Tibial nerve (tissue), 4 donors: ENCODE results near the gene CCT6B. TPM values are rescaled to one million over a fixed set of nuclear protein-coding genes. Genes with fewer than 3 reads are reported as not detected.

Source experiments
- DNase-seq, 2 donors: peaks; one replicate each; pipeline ENCODE4 v3.0.0-alpha.2; 2019; ENCODE audit warnings: low spot score in 2 of 2
- H3K27ac ChIP-seq, 4 donors: fragments of 200-600 bp; sonication (generic) in 3 of 4; one replicate each; pipeline ENCODE4 v1.5.1; 2017 to 2019; ENCODE audit warnings: mild to moderate bottlenecking in 1 of 4
- H3K27me3 ChIP-seq, 2 donors: fragments of 200-600 bp; sonication (generic) in 1 of 2; one replicate each; pipeline versions ENCODE4 v1.5.1 to v1.6.0; 2017 to 2019
- H3K36me3 ChIP-seq, 3 donors: fragments of 200-600 bp; sonication (generic); one replicate each; pipeline ENCODE4 v1.5.1; 2018 to 2019
- H3K4me1 ChIP-seq, 4 donors: fragments of 200-600 bp; sonication (generic) in 3 of 4; one replicate each; pipeline ENCODE4 v1.5.1; 2017 to 2019
- H3K4me3 ChIP-seq, 4 donors: fragments of 200-600 bp; sonication (generic) in 3 of 4; one replicate each; pipeline ENCODE4 v1.5.1; 2017 to 2019; ENCODE audit warnings: mild to moderate bottlenecking in 1 of 4, moderate library complexity in 1 of 4
- H3K9me3 ChIP-seq, 4 donors: fragments of 200-600 bp; sonication (generic) in 3 of 4; one replicate each; pipeline ENCODE4 v1.5.1; 2017 to 2019
- EP300 ChIP-seq, 2 donors: sonication (generic); formaldehyde crosslinking; IDR thresholded peaks; one replicate each; pipeline ENCODE4 v1.6.1; 2017; ENCODE audit warnings: antibody characterized with exemption in 2 of 2, mild to moderate bottlenecking in 1 of 2
- POLR2A ChIP-seq, 2 donors: fragments of 450-650 bp; IDR thresholded peaks; one replicate each; pipeline ENCODE4 v1.6.1; 2017; ENCODE audit warnings: antibody characterized with exemption in 2 of 2, mild to moderate bottlenecking in 2 of 2, moderate library complexity in 2 of 2
- WGBS, 2 donors: methylation state at CpG; one replicate each; pipeline ENCODE4 v1.1.5; 2018; 5-methylcytosine and 5-hydroxymethylcytosine counted together
- total RNA-seq, 4 donors: library from RNA; depleted of rRNA; stranded (reverse); fragments of >200 nt; gene quantifications; one replicate each; pipeline ENCODE4 v1.1.0, GENCODE V29; 2016
- TF ChIP-seq, protein P1 (sequence below), 5 experiments: fragments of 200-600 bp in 3 of 5; fragments of 450-650 bp in 2 of 5; sonication (generic) in 3 of 5; IDR thresholded peaks; one replicate each; pipeline ENCODE4 v1.5.1; 2016 to 2019; ENCODE audit warnings: antibody characterized with exemption in 5 of 5, mild to moderate bottlenecking in 3 of 5, moderate library complexity in 2 of 5

Gene CCT6B
- total RNA-seq, 4 donors from 2014 or later, result 0.90 to 7.5 (median 3.1) TPM

DNA sequence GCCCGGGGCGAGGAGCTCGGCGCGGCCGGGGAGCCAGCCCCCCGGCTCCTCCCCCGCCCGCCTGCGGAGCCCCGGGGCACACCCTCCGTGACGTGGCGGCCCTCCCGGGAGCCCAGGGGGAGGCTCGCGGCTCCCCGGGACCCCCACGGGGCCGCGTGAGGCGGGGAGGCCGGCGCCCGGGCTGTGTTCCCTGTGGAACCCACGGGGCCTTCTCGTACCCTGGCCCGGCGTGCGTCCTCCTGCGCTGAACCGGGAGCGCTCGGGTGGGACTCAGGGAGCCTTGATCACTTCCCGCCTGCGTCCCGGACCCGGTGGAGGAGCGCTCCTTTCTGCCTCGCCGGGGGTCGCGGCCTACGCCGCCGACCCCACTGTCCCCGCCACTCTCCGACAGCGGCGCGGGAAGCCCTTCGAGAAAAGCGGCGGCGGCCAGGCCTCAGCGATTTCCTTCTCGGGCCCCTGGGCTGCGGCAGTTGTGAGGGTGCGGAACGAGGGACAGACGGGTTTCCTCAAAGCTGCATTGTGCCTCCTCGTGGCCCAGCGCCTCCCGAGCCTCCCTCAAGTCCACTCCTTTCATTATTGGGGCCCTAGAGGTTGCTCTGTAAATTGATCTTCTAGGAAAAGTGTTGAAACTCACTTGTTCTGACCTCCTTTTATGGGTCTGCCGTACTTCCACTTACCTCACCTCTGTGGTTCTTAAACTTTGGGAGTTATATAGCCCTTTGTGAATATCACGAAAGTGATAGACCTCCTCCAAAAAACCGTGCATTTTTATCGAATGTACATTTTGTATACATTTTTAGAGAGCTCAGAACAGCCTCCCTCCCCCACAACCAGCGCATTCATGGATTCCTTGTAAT, 19.6 kb upstream of the CCT6B start:
- Histone ChIP-seq H3K4me3 (peak overlapping the region; percentile 82 to 97 (median 90)), H3K4me1 (peaks cover 0 to 39% (median 14%) of the 10 kb centered on the region in 4 donors), H3K27ac (peak overlapping the region; percentile 93 to 100 (median 98)), H3K36me3 (peaks cover 0 to 2% (median 0%) of the 10 kb centered on the region in 3 donors), H3K27me3 (no peaks in the 10 kb centered on the region), H3K9me3 (no peaks in the 10 kb centered on the region)
- WGBS, 2 donors, result 1% methylated on average over 29 to 52 of the region's 69 CpGs
- DNase-seq, result peak; percentile 52 to 71
- peak in 1 of 2 donors; percentile 4 for TF ChIP-seq POLR2A (IDR thresholded peaks at IDR 0.05)
- TF ChIP-seq, protein P1, sequence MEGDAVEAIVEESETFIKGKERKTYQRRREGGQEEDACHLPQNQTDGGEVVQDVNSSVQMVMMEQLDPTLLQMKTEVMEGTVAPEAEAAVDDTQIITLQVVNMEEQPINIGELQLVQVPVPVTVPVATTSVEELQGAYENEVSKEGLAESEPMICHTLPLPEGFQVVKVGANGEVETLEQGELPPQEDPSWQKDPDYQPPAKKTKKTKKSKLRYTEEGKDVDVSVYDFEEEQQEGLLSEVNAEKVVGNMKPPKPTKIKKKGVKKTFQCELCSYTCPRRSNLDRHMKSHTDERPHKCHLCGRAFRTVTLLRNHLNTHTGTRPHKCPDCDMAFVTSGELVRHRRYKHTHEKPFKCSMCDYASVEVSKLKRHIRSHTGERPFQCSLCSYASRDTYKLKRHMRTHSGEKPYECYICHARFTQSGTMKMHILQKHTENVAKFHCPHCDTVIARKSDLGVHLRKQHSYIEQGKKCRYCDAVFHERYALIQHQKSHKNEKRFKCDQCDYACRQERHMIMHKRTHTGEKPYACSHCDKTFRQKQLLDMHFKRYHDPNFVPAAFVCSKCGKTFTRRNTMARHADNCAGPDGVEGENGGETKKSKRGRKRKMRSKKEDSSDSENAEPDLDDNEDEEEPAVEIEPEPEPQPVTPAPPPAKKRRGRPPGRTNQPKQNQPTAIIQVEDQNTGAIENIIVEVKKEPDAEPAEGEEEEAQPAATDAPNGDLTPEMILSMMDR (IDR thresholded peaks at IDR 0.05), result peak in 4 of 5 experiments; percentile 30 to 58 (median 32)
- TF ChIP-seq EP300 (IDR thresholded peaks at IDR 0.05), result peak in 1 of 2 donors; percentile 22

DNA sequence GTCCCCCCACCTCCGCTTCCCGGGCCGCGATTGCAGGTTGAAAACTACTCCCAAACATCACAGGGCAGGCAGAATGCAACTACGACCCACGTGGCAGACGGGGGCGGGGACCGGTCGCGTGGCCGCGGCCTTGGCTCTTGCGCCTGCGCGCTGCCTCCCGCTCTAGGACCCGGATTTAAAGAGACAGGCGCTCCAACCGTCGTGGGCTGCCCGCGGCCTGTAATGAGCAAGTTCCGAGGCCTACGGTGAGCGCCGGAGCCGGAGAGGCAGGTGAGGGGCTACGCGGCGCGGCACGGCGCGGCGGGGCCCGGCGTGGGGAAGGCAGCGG, 19.1 kb upstream of the CCT6B start, which contains the start of gene LIG3:
TSS of gene LIG3 (plus strand) at position 160 of the 328 bp plus-strand sequence. CDS start 2,494 bp downstream, outside the sequence.
- Histone ChIP-seq H3K4me1 (peaks cover 0 to 39% (median 14%) of the 10 kb centered on the region in 4 donors), H3K36me3 (no peaks in the 10 kb centered on the region), H3K4me3 (peak within 1 kb of the TSS; percentile 82 to 97 (median 90)), H3K9me3 (no peaks in the 10 kb centered on the region), H3K27me3 (no peaks in the 10 kb centered on the region), H3K27ac (peak within 1 kb of the TSS; percentile 93 to 100 (median 98))
- 0 to 1% methylated on average over 5 to 23 of the region's 39 CpGs for WGBS, 2 donors
- peak; percentile 83 to 89 for DNase-seq
- TF ChIP-seq EP300 (IDR thresholded peaks at IDR 0.05) (peak in 1 of 2 donors; percentile 86), POLR2A (IDR thresholded peaks at IDR 0.05) (peak; percentile 22 to 64)
- TF ChIP-seq, protein P1 (IDR thresholded peaks at IDR 0.05), result peak in 1 of 5 experiments; percentile 33

DNA sequence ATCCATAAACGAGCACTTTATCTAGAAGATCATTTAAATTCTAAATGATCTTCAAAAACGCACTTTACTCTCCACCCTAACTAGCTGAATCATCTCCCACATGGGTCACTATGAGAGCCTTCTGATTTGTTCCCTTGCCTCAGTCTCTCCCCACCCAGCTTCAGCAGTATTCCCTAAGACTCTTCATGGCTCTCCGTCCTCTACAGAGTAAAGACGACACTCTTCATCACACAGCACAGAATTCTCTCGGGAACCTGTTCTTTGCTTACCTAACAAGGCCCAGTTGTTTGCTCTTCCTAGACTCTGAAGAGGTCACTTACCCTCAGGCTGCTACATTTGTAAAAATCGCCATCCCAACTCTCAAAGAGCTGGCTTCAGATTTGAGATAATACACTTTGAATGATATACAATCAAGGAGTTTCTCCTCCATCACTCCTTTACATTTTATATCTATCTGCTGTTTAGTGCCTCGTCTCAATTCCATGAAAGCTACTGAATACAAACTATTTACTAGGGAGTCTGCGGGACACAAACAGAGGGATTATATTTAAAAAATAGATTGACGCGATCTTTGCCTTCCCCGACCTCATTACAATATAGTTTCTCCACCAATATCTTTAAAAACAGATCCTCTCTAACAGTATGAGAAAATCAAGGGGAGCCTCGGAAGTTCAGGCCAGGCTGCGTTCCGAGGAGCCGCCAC, 18.5 kb upstream of the CCT6B start:
- 11% methylated on average over 15 of the region's 15 CpGs for WGBS, 2 donors
- DNase-seq, result no peak
- TF ChIP-seq EP300 (IDR thresholded peaks at IDR 0.05), result no peak
- TF ChIP-seq, protein P1 (IDR thresholded peaks at IDR 0.05), result no peak
- TF ChIP-seq POLR2A (IDR thresholded peaks at IDR 0.05), result no peak
- Histone ChIP-seq H3K9me3 (no peaks in the 10 kb centered on the region), H3K4me3 (peak overlapping the region; percentile 82 to 97 (median 90)), H3K4me1 (peaks cover 0 to 39% (median 14%) of the 10 kb centered on the region in 4 donors), H3K27ac (peak overlapping the region; percentile 93 to 100 (median 98)), H3K27me3 (no peaks in the 10 kb centered on the region), H3K36me3 (no peaks in the 10 kb centered on the region)

DNA sequence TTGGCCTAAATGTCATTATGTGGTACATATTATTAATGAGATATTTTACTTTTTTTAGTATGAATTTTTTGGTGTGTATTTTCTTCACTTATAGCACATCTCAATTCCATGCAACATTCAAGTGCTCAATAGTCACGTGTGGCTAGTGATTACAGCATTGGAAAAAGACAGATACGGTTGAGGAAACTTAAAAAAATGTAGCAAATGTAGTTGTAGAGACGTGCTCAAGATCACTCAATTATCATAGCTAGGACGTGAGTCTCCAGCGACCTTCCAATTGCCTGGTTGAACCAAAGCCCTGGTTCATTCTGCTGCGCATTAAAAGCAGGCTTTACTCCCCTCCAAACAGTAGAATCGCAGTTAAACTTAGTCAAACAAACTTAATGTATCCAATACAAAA, 17.9 kb upstream of the CCT6B start:
- Histone ChIP-seq H3K27ac (no peak overlapping the region), H3K4me1 (peaks cover 0 to 39% (median 14%) of the 10 kb centered on the region in 4 donors), H3K9me3 (no peaks in the 10 kb centered on the region), H3K27me3 (no peaks in the 10 kb centered on the region), H3K4me3 (no peak overlapping the region), H3K36me3 (no peaks in the 10 kb centered on the region)
- no peak for TF ChIP-seq POLR2A (IDR thresholded peaks at IDR 0.05)
- 84 to 87% methylated on average over 7 of the region's 7 CpGs for WGBS, 2 donors
- no peak for DNase-seq

DNA sequence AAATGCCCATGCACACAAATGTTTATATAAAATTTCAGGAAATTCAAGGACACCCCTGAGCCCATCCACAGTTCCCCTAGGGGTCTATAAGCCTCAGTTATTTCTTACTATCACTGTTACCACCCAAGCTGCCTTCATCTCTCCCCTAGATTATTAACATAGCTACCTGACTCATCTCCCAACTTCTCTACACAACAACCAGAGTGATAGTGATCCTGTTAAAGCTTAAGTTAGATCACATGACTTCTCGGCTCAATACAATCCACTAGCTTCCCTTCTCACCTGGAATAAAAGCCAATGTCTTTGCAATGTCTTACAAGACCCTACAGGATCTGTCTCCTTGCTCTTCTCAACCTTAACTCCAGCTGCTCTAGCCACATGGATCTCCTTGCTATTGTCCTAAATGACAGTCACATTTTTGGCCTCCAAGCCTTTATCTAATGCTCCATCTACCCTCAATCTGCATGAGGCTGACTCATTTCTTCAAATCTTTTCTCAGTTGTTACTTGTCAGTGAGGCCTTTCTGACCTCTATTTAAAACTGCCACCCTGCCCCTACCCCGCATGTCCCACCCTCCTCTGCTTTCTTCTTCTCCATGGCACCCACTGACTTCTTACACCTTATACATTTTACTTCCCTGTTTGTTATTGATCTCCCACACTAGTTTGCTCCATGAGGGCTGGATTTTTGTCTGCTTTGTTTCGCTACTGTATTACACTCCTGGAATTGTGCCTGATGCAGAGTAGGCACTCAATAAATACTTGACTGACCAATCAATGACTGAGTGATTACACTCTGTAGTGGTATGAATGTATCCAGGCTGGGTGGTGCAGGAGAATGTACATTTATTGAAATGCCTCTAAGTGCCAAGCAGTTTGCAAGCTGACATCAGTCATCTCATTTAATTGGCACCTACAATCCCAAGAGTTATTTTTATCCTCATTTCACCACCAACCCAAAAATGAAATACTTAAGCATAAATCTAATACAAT, 13.8 kb upstream of the CCT6B start:
- H3K4me3 ChIP-seq, result no peak overlapping the region
- TF ChIP-seq POLR2A (IDR thresholded peaks at IDR 0.05), result no peak
- TF ChIP-seq, protein P1 (IDR thresholded peaks at IDR 0.05), result no peak
- no peak for TF ChIP-seq EP300 (IDR thresholded peaks at IDR 0.05)
- no peak overlapping the region for H3K27ac ChIP-seq
- WGBS, 2 donors, result 82 to 89% methylated on average over 3 of the region's 3 CpGs
- no peaks in the 10 kb centered on the region for H3K9me3 ChIP-seq
- H3K27me3 ChIP-seq, result no peaks in the 10 kb centered on the region
- no peak for DNase-seq
- H3K4me1 ChIP-seq, result peaks cover 0 to 12% (median 2%) of the 10 kb centered on the region in 4 donors
- H3K36me3 ChIP-seq, result peaks cover 0 to under 1% (median 0%) of the 10 kb centered on the region in 3 donors
